OCI-LY7 (cell line): Measurements from ENCODE around the gene HOXA3.

Source experiments
- EZH2phosphoT487 ChIP-seq: fragments of 200-600 bp; sonication (generic); IDR thresholded peaks from 2 replicates; pipeline ENCODE4 v1.6.1; 2018; ENCODE audit warnings: low read depth, borderline replicate concordance, mild to moderate bottlenecking, mixed run types, antibody characterized with exemption, low read length, moderate library complexity, mixed read lengths
- TF ChIP-seq, protein P1 (sequence below): fragments of 200-600 bp; sonication (generic); conservative IDR thresholded peaks from 2 replicates; pipeline ENCODE4 v1.5.1; 2014; ENCODE audit warnings: mild to moderate bottlenecking, antibody characterized with exemption, low read length, moderate library complexity, mixed read lengths

DNA sequence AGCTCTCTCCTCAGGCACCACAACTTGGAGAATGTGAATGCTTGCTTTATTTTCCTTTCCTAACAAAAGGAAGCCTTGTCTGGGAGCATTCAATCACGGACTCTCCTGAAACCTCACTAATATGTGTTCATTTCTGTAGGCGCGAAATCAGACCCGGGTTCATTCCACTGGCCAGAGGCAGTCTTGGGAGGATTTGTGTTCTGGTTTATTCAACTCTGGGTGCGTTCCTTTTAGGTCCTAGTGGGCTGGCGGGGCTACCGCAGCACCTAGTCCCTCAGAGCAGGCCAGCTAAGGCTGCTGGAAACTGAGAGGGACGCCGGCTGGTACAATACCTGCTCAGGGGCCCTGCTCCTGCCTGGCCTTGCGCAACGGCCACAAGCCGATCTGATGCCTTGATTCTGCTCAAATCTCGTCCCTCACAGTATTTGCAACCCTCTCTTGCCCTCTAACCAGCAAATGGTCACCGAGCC, 29.3 kb downstream of the HOXA3 start:
- TF ChIP-seq, protein P1, sequence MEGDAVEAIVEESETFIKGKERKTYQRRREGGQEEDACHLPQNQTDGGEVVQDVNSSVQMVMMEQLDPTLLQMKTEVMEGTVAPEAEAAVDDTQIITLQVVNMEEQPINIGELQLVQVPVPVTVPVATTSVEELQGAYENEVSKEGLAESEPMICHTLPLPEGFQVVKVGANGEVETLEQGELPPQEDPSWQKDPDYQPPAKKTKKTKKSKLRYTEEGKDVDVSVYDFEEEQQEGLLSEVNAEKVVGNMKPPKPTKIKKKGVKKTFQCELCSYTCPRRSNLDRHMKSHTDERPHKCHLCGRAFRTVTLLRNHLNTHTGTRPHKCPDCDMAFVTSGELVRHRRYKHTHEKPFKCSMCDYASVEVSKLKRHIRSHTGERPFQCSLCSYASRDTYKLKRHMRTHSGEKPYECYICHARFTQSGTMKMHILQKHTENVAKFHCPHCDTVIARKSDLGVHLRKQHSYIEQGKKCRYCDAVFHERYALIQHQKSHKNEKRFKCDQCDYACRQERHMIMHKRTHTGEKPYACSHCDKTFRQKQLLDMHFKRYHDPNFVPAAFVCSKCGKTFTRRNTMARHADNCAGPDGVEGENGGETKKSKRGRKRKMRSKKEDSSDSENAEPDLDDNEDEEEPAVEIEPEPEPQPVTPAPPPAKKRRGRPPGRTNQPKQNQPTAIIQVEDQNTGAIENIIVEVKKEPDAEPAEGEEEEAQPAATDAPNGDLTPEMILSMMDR: no peak
- no peak for TF ChIP-seq EZH2phosphoT487
